Ascending aorta (tissue), 2 donors: ENCODE measurements around the gene TMEM59. TPM values are rescaled to one million over a fixed set of nuclear protein-coding genes. Genes with fewer than 3 reads are reported as not detected.

ENCODE experiments used
- DNase-seq, 2 donors: peaks; one replicate each; pipeline ENCODE4 v3.0.0-alpha.2; 2019; ENCODE audit warnings: low spot score in 2 of 2
- H3K27ac ChIP-seq, 2 donors: fragments of 200-600 bp; sonication (generic); one replicate each; pipeline ENCODE4 v1.5.1; 2016 to 2017; ENCODE audit warnings: mild to moderate bottlenecking in 1 of 2
- H3K27me3 ChIP-seq: fragments of 200-600 bp; sonication (generic); one replicate; pipeline ENCODE4 v1.5.1; 2017
- H3K36me3 ChIP-seq, 2 donors: fragments of 200-600 bp; sonication (generic); one replicate each; pipeline ENCODE4 v1.5.1; 2016
- H3K4me1 ChIP-seq, 2 donors: fragments of 200-600 bp; sonication (generic); one replicate each; pipeline ENCODE4 v1.5.1; 2016 to 2017; ENCODE audit warnings: mild to moderate bottlenecking in 1 of 2
- H3K4me3 ChIP-seq, 2 donors: fragments of 200-600 bp; sonication (generic); one replicate each; pipeline ENCODE4 v1.5.1; 2016 to 2017; ENCODE audit warnings: mild to moderate bottlenecking in 1 of 2
- H3K9me3 ChIP-seq, 2 donors: fragments of 200-600 bp; sonication (generic); one replicate each; pipeline ENCODE4 v1.5.1; 2016
- CTCF ChIP-seq, 3 experiments: fragments of 200-600 bp in 2 of 3; fragments of 450-650 bp in 1 of 3; sonication (generic) in 2 of 3; IDR thresholded peaks; one replicate each; pipeline ENCODE4 v1.5.1; 2016 to 2019; ENCODE audit warnings: antibody characterized with exemption in 3 of 3, mild to moderate bottlenecking in 1 of 3, moderate library complexity in 1 of 3
- intact Hi-C: fragments of 100-400 bp; cut with DNase I; formaldehyde crosslinking; loops from one replicate; pipeline ENCODE4 v1.15.1; 2023
- total RNA-seq: library from RNA; depleted of rRNA; stranded (reverse); fragments of >200 nt; gene quantifications from one replicate; pipeline ENCODE4 v1.1.0, GENCODE V29; 2016

TMEM59 gene
- total RNA-seq, 1 donor from 2014 or later, result 97.5 TPM

GRCh38 chr1:54084794-54085193, 31.8 kb upstream of the TMEM59 start:
- H3K4me3 ChIP-seq, result no peak overlapping the region
- intact Hi-C loops, result loop anchor here (5.0 kb wide), 1 partner anchor 222 kb away; no protein-coding TSS in a partner anchor
- no peaks in the 10 kb centered on the region for H3K4me1 ChIP-seq
- H3K36me3 ChIP-seq, result no peaks in the 10 kb centered on the region
- no peaks in the 10 kb centered on the region for H3K9me3 ChIP-seq
- no peak for TF ChIP-seq CTCF (IDR thresholded peaks at IDR 0.05)
- H3K27me3 ChIP-seq, result no peaks in the 10 kb centered on the region
- no peak overlapping the region for H3K27ac ChIP-seq
- DNase-seq, result no peak

- Histone ChIP-seq H3K27ac (no peak overlapping the region), H3K4me1 (no peaks in the 10 kb centered on the region), H3K27me3 (no peaks in the 10 kb centered on the region), H3K9me3 (no peaks in the 10 kb centered on the region), H3K4me3 (no peak overlapping the region), H3K36me3 (no peaks in the 10 kb centered on the region)
- peak in 2 of 3 experiments; percentile 36 to 53 for TF ChIP-seq CTCF (IDR thresholded peaks at IDR 0.05)
- intact Hi-C loops, result loop anchor here (5.0 kb wide), 1 partner anchor 219 kb away; no protein-coding TSS in a partner anchor
- peak in 1 of 2 donors; percentile 70 for DNase-seq
Observed at GRCh38 chr1:54081306-54082270, 28.6 kb upstream of the TMEM59 start.

GRCh38 chr1:54080598-54081049, 27.6 kb upstream of the TMEM59 start:
- H3K9me3 ChIP-seq, result no peaks in the 10 kb centered on the region
- H3K27ac ChIP-seq, result no peak overlapping the region
- H3K4me1 ChIP-seq, result no peaks in the 10 kb centered on the region
- no peak overlapping the region for H3K4me3 ChIP-seq
- H3K36me3 ChIP-seq, result no peaks in the 10 kb centered on the region
- TF ChIP-seq CTCF (IDR thresholded peaks at IDR 0.05), result no peak
- intact Hi-C loops, result loop anchor here (5.0 kb wide), 1 partner anchor 218 kb away; no protein-coding TSS in a partner anchor
- no peaks in the 10 kb centered on the region for H3K27me3 ChIP-seq
- DNase-seq, result no peak

- no peak for DNase-seq
- Histone ChIP-seq H3K36me3 (no peaks in the 10 kb centered on the region), H3K4me1 (no peaks in the 10 kb centered on the region), H3K4me3 (no peak overlapping the region), H3K27me3 (no peaks in the 10 kb centered on the region), H3K9me3 (no peaks in the 10 kb centered on the region), H3K27ac (no peak overlapping the region)
- intact Hi-C loops, result no loop called here
- no peak for TF ChIP-seq CTCF (IDR thresholded peaks at IDR 0.05)
Observed at GRCh38 chr1:54077359-54077758, 24.4 kb upstream of the TMEM59 start.

GRCh38 chr1:54070171-54070837, 17.3 kb upstream of the TMEM59 start:
- Histone ChIP-seq H3K4me1 (no peaks in the 10 kb centered on the region), H3K36me3 (no peaks in the 10 kb centered on the region), H3K27me3 (no peaks in the 10 kb centered on the region), H3K9me3 (no peaks in the 10 kb centered on the region), H3K4me3 (no peak overlapping the region), H3K27ac (no peak overlapping the region)
- no peak for DNase-seq
- intact Hi-C loops, result loop anchor here (2.0 to 5.0 kb wide), 2 partner anchors 417 to 740 kb away; no protein-coding TSS in a partner anchor
- TF ChIP-seq CTCF (IDR thresholded peaks at IDR 0.05), result peak; percentile 50 to 79 (median 57)
